Left cardiac atrium (tissue), 4 donors: Measurements from ENCODE around the gene SCNN1A. TPM values are rescaled to one million over a fixed set of nuclear protein-coding genes. Genes with fewer than 3 reads are reported as not detected.

Experiments
- ATAC-seq, 2 donors: fragments of 200-7000 bp; cut with Tn5 transposase; one replicate each; pipeline ENCODE4 v1.9.1; 2020; ENCODE audit warnings: mild to moderate bottlenecking in 2 of 2, moderate library complexity in 2 of 2
- DNase-seq: peaks from one replicate; pipeline ENCODE4 v3.0.0-alpha.2; 2020
- intact Hi-C, 2 donors: fragments of 100-400 bp; cut with DNase I; formaldehyde crosslinking; loops; one replicate each; pipeline versions ENCODE4 v1.14.1 to v1.15.1; 2022 to 2023
- total RNA-seq, 2 donors: library from RNA; stranded (reverse); fragmentation: NEBNext Ultra II Directional; extraction: Animal tissue kit (Norgen Biotek cat#: 25700); gene quantifications; one replicate each; pipeline ENCODE4 v1.2.1, GENCODE V29; 2021
- donor health status: DM: no; HTN: yes; CAD: no.
- donor health status: DM: no; HTN: yes; CAD: no; lungs with severe emphysema.
- donor health status: DM: yes; HTN: yes; CAD: no.
- donor health status: Dilated cardiomyopathy.

The SCNN1A gene
- total RNA-seq, 2 donors from 2014 or later = 0.85 to 3.5 TPM

- intact Hi-C loops = no loop called here
- DNase-seq (no peak), ATAC-seq (peak in 1 of 2 donors; percentile 75)
These were observed 62.6 kb downstream of the SCNN1A start for GRCh38 chr12:6312529-6313325.

- ATAC-seq = no peak
- intact Hi-C loops = no loop called here
- DNase-seq = no peak
These were observed 63.4 kb downstream of the SCNN1A start for GRCh38 chr12:6311822-6312528.

- ATAC-seq (peak in 1 of 2 donors; percentile 1), DNase-seq (no peak)
- intact Hi-C loops = no loop called here
These were observed 64.4 kb downstream of the SCNN1A start for GRCh38 chr12:6310771-6311610.

- ATAC-seq = no peak
- intact Hi-C loops = no loop called here
- DNase-seq = no peak
These were observed 67.8 kb downstream of the SCNN1A start for GRCh38 chr12:6307529-6307928.

GRCh38 chr12:6306599-6307220 lies 68.7 kb downstream of the SCNN1A start:
- no peak for ATAC-seq
- no peak for DNase-seq
- intact Hi-C loops = no loop called here

- DNase-seq (no peak), ATAC-seq (no peak)
- intact Hi-C loops = no loop called here
These were observed 69.2 kb downstream of the SCNN1A start for GRCh38 chr12:6306151-6306550.

GRCh38 chr12:6303071-6303470 lies 72.3 kb downstream of the SCNN1A start:
- no peak for ATAC-seq
- DNase-seq = no peak
- intact Hi-C loops = no loop called here

GRCh38 chr12:6302621-6303020 lies 72.7 kb downstream of the SCNN1A start:
- no peak for ATAC-seq
- no peak for DNase-seq
- intact Hi-C loops = no loop called here

- no peak for DNase-seq
- no peak for ATAC-seq
- intact Hi-C loops = no loop called here
These were observed 73.6 kb downstream of the SCNN1A start for GRCh38 chr12:6301721-6302120.

GRCh38 chr12:6297170-6297569 lies 78.2 kb downstream of the SCNN1A start:
- intact Hi-C loops = no loop called here
- ATAC-seq = no peak

More at GRCh38 chr12:6297170-6297569, 78.2 kb downstream of the SCNN1A start:
- no peak for DNase-seq

Other genes starting within 250 kb of the SCNN1A start
- gene CD9, start 175.2 kb downstream of the SCNN1A start, total RNA-seq = 100 to 1,000 TPM in 1 of 2 donors, 10 to 100 TPM in 1; 55.1 to 167 TPM
- 1 to 10 TPM; 5.0 to 6.8 TPM for gene PLEKHG6, start 64.9 kb downstream of the SCNN1A start, total RNA-seq
- gene TNFRSF1A, start 33.5 kb downstream of the SCNN1A start, total RNA-seq = 100 to 1,000 TPM in 1 of 2 donors, 10 to 100 TPM in 1; 89.6 to 117 TPM
- 10 to 100 TPM; 40.4 to 66.6 TPM for gene LTBR, start 8.6 kb upstream of the SCNN1A start, total RNA-seq
- under 1 TPM; 0.26 to 0.35 TPM for gene CD27, start 69.4 kb upstream of the SCNN1A start, total RNA-seq
- gene TAPBPL, start 76.5 kb upstream of the SCNN1A start, total RNA-seq = 10 to 100 TPM; 11.8 to 15.2 TPM
- gene VAMP1, start 95.1 kb upstream of the SCNN1A start, total RNA-seq = 1 to 10 TPM; 3.6 to 6.2 TPM
- 100 to 1,000 TPM; 202 to 203 TPM for gene MRPL51, start 117.7 kb upstream of the SCNN1A start, total RNA-seq
- gene NCAPD2, start 118.5 kb upstream of the SCNN1A start, total RNA-seq = 10 to 100 TPM; 12.4 to 15.8 TPM
- 1,000 to 10,000 TPM; 3,044 to 4,078 TPM for gene GAPDH, start 159.0 kb upstream of the SCNN1A start, total RNA-seq
- 10 to 100 TPM; 18.1 to 19.5 TPM for gene IFFO1, start 180.5 kb upstream of the SCNN1A start, total RNA-seq
- gene NOP2, start 192.7 kb upstream of the SCNN1A start, total RNA-seq = 10 to 100 TPM; 16.0 to 30.5 TPM
- gene CHD4, start 231.8 kb upstream of the SCNN1A start, total RNA-seq = 100 to 1,000 TPM; 117 to 151 TPM